ENCODE results near the gene KCND2. TPM values are rescaled to one million over a fixed set of nuclear protein-coding genes. Genes with fewer than 3 reads are reported as not detected.
"Not testable (repeated sequence)": the region's sequence is repeated elsewhere in the genome, so short reads cannot be mapped to it uniquely, and the experiment has no call there.

Gene KCND2
- total RNA-seq, 2 experiments from 2014 or later: not detected

GRCh38 chr7:120740348-120740747 is 467.4 kb downstream of the KCND2 start:
- Mint-ChIP-seq H3K36me3 (ENCODE audit: low read depth) (no peaks in the 10 kb centered on the region), H3K27ac (no peak overlapping the region), H3K4me3 (no peak overlapping the region), H3K27me3 (peaks cover 6% of the 10 kb centered on the region), H3K9me3 (ENCODE audit: low read depth) (no peaks in the 10 kb centered on the region), H3K4me1 (no peaks in the 10 kb centered on the region)
- ChIA-PET CTCF (no interaction called here), POLR2A (no interaction called here)
- DNase-seq (no peak), ATAC-seq (no peak)
- intact Hi-C loops (cut with DNase I, micrococcal nuclease): no loop called here

GRCh38 chr7:120741371-120742042 is 468.5 kb downstream of the KCND2 start:
- Mint-ChIP-seq H3K4me3 (no peak overlapping the region), H3K27me3 (peaks cover 6% of the 10 kb centered on the region), H3K27ac (no peak overlapping the region), H3K4me1 (no peaks in the 10 kb centered on the region), H3K36me3 (ENCODE audit: low read depth) (no peaks in the 10 kb centered on the region), H3K9me3 (ENCODE audit: low read depth) (no peaks in the 10 kb centered on the region)
- POLR2A ChIA-PET: no interaction called here
- intact Hi-C loops (cut with DNase I, micrococcal nuclease): no loop called here
- DNase-seq (no peak), ATAC-seq (no peak)
- CTCF ChIA-PET: interaction anchor here (0.6 kb wide), 1 partner anchor 1632 kb away, joined by 5 read pairs; no protein-coding TSS in a partner anchor

- DNase-seq (no peak), ATAC-seq (no peak)
- ChIA-PET CTCF (no interaction called here), POLR2A (no interaction called here)
- H3K4me1 Mint-ChIP-seq: no peaks in the 10 kb centered on the region
- no peaks in the 10 kb centered on the region for H3K9me3 Mint-ChIP-seq (ENCODE audit: low read depth)
- intact Hi-C loops (cut with DNase I, micrococcal nuclease): no loop called here
- no peaks in the 10 kb centered on the region for H3K36me3 Mint-ChIP-seq (ENCODE audit: low read depth)
- no peak overlapping the region for H3K27ac Mint-ChIP-seq
- no peak overlapping the region for H3K4me3 Mint-ChIP-seq
- peaks cover 6% of the 10 kb centered on the region for H3K27me3 Mint-ChIP-seq
These were observed 469.4 kb downstream of the KCND2 start for GRCh38 chr7:120742372-120742771.

DNA sequence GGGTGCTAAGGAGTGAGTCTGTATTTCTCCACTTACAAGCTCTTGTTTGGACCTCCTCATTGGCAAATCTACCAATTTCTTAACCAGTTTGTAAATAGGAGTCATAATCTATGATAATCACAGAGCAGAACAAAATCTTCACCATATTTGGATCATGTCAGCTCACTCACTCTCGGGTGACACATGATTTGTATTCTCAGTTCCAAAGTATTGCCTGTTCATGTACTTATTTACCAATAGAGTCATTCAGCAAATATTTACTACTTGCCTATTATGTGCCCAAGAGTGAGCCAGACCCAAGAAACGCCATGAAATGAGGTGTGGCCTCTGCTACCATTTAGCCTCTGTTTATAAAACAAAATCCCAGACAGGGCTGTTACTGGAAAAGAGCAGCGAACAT is 470.2 kb downstream of the KCND2 start:
- H3K4me1 Mint-ChIP-seq: no peaks in the 10 kb centered on the region
- CTCF ChIA-PET: no interaction called here

GRCh38 chr7:120760050-120760449 is 487.1 kb downstream of the KCND2 start:
- ChIA-PET CTCF (no interaction called here), POLR2A (no interaction called here)
- Mint-ChIP-seq H3K4me1 (no peaks in the 10 kb centered on the region), H3K36me3 (ENCODE audit: low read depth) (no peaks in the 10 kb centered on the region), H3K9me3 (ENCODE audit: low read depth) (no peaks in the 10 kb centered on the region), H3K27me3 (peaks cover 6% of the 10 kb centered on the region), H3K4me3 (no peak overlapping the region), H3K27ac (no peak overlapping the region)
- ATAC-seq: no peak
- no peak for DNase-seq
- intact Hi-C loops (cut with DNase I, micrococcal nuclease): no loop called here

More for the DNA sequence above, 470.2 kb downstream of the KCND2 start:
- Mint-ChIP-seq H3K9me3 (ENCODE audit: low read depth) (no peaks in the 10 kb centered on the region), H3K4me3 (no peak overlapping the region), H3K27ac (no peak overlapping the region), H3K27me3 (peaks cover 8% of the 10 kb centered on the region), H3K36me3 (ENCODE audit: low read depth) (no peaks in the 10 kb centered on the region)
- POLR2A ChIA-PET: no interaction called here
- ATAC-seq: no peak
- intact Hi-C loops (cut with DNase I, micrococcal nuclease): no loop called here
- no peak for DNase-seq

DNA sequence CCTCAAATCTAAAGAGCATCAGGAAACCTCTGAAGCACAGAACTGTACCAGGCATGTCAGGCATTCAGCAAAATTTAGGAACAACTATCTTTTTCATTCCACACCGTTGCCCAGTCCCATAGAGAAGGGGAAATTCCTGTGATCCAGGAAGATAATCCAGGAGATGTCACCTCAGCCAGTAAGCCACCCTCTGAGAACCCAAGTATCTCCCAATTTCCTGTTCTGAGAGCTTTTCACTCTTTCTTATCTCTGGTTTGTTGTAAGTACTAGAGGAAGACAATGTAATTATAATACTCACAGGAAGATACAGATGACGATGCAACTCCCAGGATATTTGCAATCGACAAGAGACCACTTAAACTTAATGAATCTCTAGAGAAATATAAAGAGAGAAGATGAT is 487.9 kb downstream of the KCND2 start:
- ChIA-PET CTCF (no interaction called here), POLR2A (no interaction called here)
- ATAC-seq: no peak
- DNase-seq: no peak
- intact Hi-C loops (cut with DNase I, micrococcal nuclease): no loop called here
- Mint-ChIP-seq H3K9me3 (ENCODE audit: low read depth) (no peaks in the 10 kb centered on the region), H3K27ac (no peak overlapping the region), H3K27me3 (peaks cover 6% of the 10 kb centered on the region), H3K4me3 (no peak overlapping the region), H3K36me3 (ENCODE audit: low read depth) (no peaks in the 10 kb centered on the region), H3K4me1 (no peaks in the 10 kb centered on the region)

DNA sequence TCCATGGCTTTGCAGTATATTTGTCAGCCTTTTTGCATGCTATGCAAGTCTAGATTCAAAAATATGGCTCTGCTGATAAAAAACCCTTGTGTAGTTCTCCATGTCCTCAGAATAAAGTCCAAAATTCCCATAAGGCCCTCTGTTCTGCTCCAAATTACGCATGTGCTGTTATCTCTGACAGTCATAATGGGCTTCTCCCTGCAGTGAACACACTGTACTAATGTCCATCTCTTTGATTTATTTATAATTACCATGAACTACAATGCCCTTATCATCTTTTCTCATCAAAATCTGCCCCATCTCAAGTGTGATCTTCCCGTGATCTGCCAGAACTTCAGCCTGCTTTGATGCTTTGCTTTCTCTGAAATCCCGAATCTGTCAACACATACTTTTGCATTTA is 497.2 kb downstream of the KCND2 start:
- POLR2A ChIA-PET: no interaction called here
- CTCF ChIA-PET: no interaction called here
- H3K27me3 Mint-ChIP-seq: peaks cover 3% of the 10 kb centered on the region
- H3K36me3 Mint-ChIP-seq (ENCODE audit: low read depth): no peaks in the 10 kb centered on the region
- H3K4me3 Mint-ChIP-seq: no peak overlapping the region
- DNase-seq (no peak), ATAC-seq (no peak)
- intact Hi-C loops (cut with DNase I, micrococcal nuclease): no loop called here
- H3K27ac Mint-ChIP-seq: no peak overlapping the region
- no peaks in the 10 kb centered on the region for H3K4me1 Mint-ChIP-seq
- H3K9me3 Mint-ChIP-seq (ENCODE audit: low read depth): no peaks in the 10 kb centered on the region

- Mint-ChIP-seq H3K36me3 (ENCODE audit: low read depth) (no peaks in the 10 kb centered on the region), H3K27ac (no peak overlapping the region), H3K4me1 (no peaks in the 10 kb centered on the region), H3K27me3 (no peaks in the 10 kb centered on the region), H3K9me3 (ENCODE audit: low read depth) (no peaks in the 10 kb centered on the region), H3K4me3 (no peak overlapping the region)
- POLR2A ChIA-PET: no interaction called here
- DNase-seq (no peak), ATAC-seq (no peak)
- CTCF ChIA-PET: no interaction called here
- intact Hi-C loops (cut with DNase I, micrococcal nuclease): no loop called here
These were observed 501.5 kb downstream of the KCND2 start for GRCh38 chr7:120774481-120774880.

GRCh38 chr7:120775755-120776154 is 502.8 kb downstream of the KCND2 start:
- CTCF ChIA-PET: interaction anchor here (0.7 kb wide), 1 partner anchor 27 kb away, joined by 3 read pairs; no protein-coding TSS in a partner anchor
- no peaks in the 10 kb centered on the region for H3K9me3 Mint-ChIP-seq (ENCODE audit: low read depth)
- no peak for ATAC-seq

DNA sequence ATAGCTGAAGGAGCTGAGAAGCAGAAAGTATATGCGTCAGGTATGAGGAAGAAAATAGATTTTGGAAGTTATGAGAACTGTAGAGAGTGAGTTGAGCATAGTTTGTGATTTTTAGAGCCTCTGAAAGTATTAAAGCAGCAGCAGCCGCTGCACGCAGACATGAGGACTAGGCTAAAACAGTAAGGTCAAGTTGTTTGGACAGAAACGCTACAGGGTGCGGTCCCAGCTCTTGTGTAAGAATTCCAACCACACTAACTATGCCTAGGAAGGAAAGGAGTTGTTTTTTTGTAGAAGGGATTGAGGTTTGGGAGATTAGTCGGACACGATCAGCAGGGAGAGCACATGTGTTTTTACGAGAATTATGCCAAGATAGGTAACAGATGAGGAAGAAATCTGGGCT is 506.1 kb downstream of the KCND2 start:
- ATAC-seq; H3K4me3 Mint-ChIP-seq; POLR2A ChIA-PET; DNase-seq; H3K36me3 Mint-ChIP-seq (ENCODE audit: low read depth); H3K27me3 Mint-ChIP-seq; H3K27ac Mint-ChIP-seq; CTCF ChIA-PET; intact Hi-C loops (cut with DNase I, micrococcal nuclease); H3K9me3 Mint-ChIP-seq (ENCODE audit: low read depth); H3K4me1 Mint-ChIP-seq: not testable (repeated sequence)

More at GRCh38 chr7:120775755-120776154, 502.8 kb downstream of the KCND2 start:
- Mint-ChIP-seq H3K27ac (no peak overlapping the region), H3K27me3 (no peaks in the 10 kb centered on the region), H3K4me3 (no peak overlapping the region), H3K4me1 (no peaks in the 10 kb centered on the region), H3K36me3 (ENCODE audit: low read depth) (no peaks in the 10 kb centered on the region)
- intact Hi-C loops (cut with DNase I, micrococcal nuclease): no loop called here
- DNase-seq: no peak
- POLR2A ChIA-PET: no interaction called here

DNA sequence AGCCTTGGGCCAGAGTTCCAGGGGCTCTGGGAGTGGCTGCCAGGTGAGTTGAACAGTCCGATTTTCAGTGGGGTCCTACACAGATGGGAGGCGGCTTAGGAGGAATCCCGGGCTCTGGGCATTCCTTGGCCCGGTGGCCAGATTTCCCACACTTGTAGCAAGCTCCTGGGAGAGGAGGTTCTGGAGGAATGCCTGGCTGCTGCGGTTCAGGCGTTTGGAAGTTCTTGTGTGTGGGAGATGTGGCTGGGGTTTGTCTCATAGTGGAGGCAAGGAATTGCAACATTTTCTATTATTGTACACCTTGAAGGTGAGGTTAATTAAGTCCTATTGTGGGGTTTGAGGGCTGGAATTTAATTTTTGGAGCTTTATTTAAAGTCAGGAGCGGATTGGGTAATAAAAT is 507.5 kb downstream of the KCND2 start:
- H3K36me3 Mint-ChIP-seq (ENCODE audit: low read depth); H3K27ac Mint-ChIP-seq; H3K9me3 Mint-ChIP-seq (ENCODE audit: low read depth); H3K4me3 Mint-ChIP-seq; POLR2A ChIA-PET; intact Hi-C loops (cut with DNase I, micrococcal nuclease); H3K27me3 Mint-ChIP-seq; DNase-seq; ATAC-seq; H3K4me1 Mint-ChIP-seq: not testable (repeated sequence)
- CTCF ChIA-PET: interaction anchor here (0.9 kb wide), 1 partner anchor 17 kb away, joined by 4 read pairs; no protein-coding TSS in a partner anchor

DNA sequence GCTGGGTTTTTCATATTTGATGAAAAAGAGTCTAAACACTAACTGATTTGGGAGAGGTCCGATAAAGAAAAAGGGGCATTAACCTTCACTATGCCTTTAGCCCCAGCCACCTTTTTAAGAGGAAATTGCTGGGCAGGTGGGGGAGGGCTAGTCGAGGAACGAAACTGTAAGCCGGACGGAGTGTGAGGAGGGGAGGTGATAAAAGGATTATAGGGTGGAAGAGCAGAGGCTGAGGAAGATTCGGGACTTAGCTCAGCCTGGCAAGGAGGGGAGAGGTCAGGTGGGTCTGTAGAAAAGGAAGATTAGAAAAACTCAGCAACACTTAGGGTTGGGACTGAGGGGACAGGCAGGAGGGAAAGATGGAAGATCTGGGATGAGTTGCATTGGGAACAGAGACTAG is 508.0 kb downstream of the KCND2 start:
- intact Hi-C loops (cut with DNase I, micrococcal nuclease): no loop called here
- no peaks in the 10 kb centered on the region for H3K27me3 Mint-ChIP-seq
- ChIA-PET POLR2A (no interaction called here), CTCF (interaction anchor here (0.9 kb wide), 1 partner anchor 17 kb away, joined by 4 read pairs; no protein-coding TSS in a partner anchor)
- no peak overlapping the region for H3K4me3 Mint-ChIP-seq
- DNase-seq (no peak), ATAC-seq (no peak)
- no peak overlapping the region for H3K27ac Mint-ChIP-seq
- H3K4me1 Mint-ChIP-seq: no peaks in the 10 kb centered on the region
- no peaks in the 10 kb centered on the region for H3K36me3 Mint-ChIP-seq (ENCODE audit: low read depth)
- no peaks in the 10 kb centered on the region for H3K9me3 Mint-ChIP-seq (ENCODE audit: low read depth)

Measured in activated CD4-positive, alpha-beta T cell treated with anti-CD3 and anti-CD28 coated beads for 36 hours (primary cell).